ENCODE data around the gene LRP4.

Gene LRP4

DNA sequence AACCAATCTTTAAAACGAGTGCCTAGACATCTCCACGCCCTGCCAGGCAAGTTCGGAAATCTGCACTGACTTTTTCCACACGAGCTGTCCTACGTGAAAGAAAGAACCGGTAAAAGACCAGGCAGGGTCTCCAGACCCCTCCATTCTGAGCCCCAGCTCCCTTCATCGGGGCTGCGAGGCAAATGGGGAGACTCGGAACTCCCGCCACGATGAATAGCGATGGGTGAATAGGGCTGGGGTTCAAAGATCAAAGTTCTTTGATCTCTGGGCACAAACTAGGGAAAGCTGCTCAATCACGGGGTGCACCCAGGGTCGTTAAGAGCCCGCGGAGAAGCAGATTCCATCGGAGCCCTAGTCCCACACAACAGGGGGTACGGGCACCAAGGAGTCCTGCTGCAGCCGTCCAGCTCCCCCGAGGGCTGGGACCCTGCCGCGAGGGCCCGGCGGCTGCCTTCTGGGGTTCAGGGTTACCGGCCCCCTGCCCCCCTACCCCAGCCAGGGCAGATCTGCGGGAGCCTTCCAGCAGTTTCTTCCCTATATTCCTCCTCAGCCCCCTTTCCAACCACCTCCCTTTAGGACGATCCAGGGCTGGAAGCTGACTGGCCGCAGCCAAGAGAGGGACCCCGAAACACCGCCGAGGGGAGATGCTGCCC is 1.1 kb downstream of the LRP4 start:
- H3K79me2 ChIP-seq (ENCODE audit: insufficient read depth, low read length), result no peaks in the 10 kb centered on the region
- no peaks in the 10 kb centered on the region for H4K20me1 ChIP-seq (ENCODE audit: insufficient read depth, low read length)
- H3K27ac ChIP-seq (ENCODE audit: low read depth, low read length, poor library complexity, severe bottlenecking), result no peak overlapping the region
- no peaks in the 10 kb centered on the region for H3K27me3 ChIP-seq (ENCODE audit: insufficient read depth, low read length)
- H2AFZ ChIP-seq (ENCODE audit: low read length), result no peak overlapping the region
- no peaks in the 10 kb centered on the region for H3F3A ChIP-seq (ENCODE audit: insufficient read depth, low read length)
- peak overlapping the region; percentile 66 for H3K4me2 ChIP-seq (ENCODE audit: low read length)
- H3K9me3 ChIP-seq (ENCODE audit: low read length), result no peaks in the 10 kb centered on the region
- H3K9ac ChIP-seq (ENCODE audit: low read length), result peak overlapping the region; percentile 74
- no peaks in the 10 kb centered on the region for H3K36me3 ChIP-seq (ENCODE audit: insufficient read depth, low read length)
- TF ChIP-seq, protein P1, sequence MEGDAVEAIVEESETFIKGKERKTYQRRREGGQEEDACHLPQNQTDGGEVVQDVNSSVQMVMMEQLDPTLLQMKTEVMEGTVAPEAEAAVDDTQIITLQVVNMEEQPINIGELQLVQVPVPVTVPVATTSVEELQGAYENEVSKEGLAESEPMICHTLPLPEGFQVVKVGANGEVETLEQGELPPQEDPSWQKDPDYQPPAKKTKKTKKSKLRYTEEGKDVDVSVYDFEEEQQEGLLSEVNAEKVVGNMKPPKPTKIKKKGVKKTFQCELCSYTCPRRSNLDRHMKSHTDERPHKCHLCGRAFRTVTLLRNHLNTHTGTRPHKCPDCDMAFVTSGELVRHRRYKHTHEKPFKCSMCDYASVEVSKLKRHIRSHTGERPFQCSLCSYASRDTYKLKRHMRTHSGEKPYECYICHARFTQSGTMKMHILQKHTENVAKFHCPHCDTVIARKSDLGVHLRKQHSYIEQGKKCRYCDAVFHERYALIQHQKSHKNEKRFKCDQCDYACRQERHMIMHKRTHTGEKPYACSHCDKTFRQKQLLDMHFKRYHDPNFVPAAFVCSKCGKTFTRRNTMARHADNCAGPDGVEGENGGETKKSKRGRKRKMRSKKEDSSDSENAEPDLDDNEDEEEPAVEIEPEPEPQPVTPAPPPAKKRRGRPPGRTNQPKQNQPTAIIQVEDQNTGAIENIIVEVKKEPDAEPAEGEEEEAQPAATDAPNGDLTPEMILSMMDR (IDR thresholded peaks at IDR 0.05; ENCODE audit: low read length), result no peak
- no peak for TF ChIP-seq EZH2 (IDR thresholded peaks at IDR 0.05; ENCODE audit: borderline replicate concordance, low read length)
- peaks cover 44% of the 10 kb centered on the region for H3K4me1 ChIP-seq (ENCODE audit: insufficient read depth, low read length, severe bottlenecking)
- peak overlapping the region; percentile 77 for H3K4me3 ChIP-seq (ENCODE audit: low read depth, low read length, poor library complexity, severe bottlenecking)
- H3K9me2 ChIP-seq (ENCODE audit: low read depth, low read length), result no peaks in the 10 kb centered on the region

DNA sequence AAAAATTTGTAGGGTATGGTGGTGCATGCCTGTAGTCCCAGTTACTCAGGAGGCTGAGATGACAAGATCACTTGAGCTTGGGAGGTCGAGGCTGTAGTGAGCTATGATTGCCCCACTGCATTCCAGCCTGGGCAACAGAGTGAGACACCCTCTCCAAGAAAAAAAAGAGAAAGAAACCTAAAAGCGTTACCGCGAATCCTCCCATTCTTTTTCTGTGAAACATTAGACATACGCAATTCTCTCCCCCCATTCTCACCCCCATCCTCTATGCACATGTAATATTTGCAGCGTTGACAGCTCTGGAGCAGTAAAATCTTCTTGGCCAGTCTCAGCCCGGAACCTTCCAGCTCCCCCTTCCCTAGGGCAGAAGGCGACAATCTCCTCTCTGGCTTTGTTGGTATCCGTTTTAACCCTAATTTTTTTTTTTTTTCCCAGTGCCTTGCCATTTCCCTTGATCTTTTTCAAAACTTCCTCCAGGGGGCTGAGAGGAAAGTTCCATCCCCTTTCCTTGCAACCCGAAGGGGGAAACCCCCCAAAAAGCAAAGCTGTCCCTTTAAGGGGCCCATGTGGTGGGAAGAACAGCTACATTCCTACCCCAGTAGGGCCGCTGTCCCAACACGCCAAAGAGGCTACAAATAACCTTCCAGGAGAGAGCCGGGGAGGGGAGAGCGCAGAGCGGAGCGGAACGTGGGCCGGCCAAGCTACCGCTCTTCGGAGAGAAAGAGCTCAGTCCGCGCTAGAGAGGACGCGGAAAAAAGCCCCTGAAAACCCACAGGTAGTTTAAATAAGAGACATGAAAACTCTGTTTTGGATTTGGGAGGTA is 1.9 kb downstream of the LRP4 start:
- Histone ChIP-seq H3K9ac (ENCODE audit: low read length) (peak overlapping the region; percentile 74; the same call in 1 of the 2 replicates), H3K9me2 (ENCODE audit: low read depth, low read length) (no peaks in the 10 kb centered on the region), H3K79me2 (ENCODE audit: insufficient read depth, low read length) (no peaks in the 10 kb centered on the region), H3K27ac (ENCODE audit: low read depth, low read length, poor library complexity, severe bottlenecking) (no peak overlapping the region), H3K27me3 (ENCODE audit: insufficient read depth, low read length) (no peaks in the 10 kb centered on the region), H3K4me3 (ENCODE audit: low read depth, low read length, poor library complexity, severe bottlenecking) (peak overlapping the region; percentile 77), H4K20me1 (ENCODE audit: insufficient read depth, low read length) (no peaks in the 10 kb centered on the region), H3K4me1 (ENCODE audit: insufficient read depth, low read length, severe bottlenecking) (peaks cover 44% of the 10 kb centered on the region), H3K36me3 (ENCODE audit: insufficient read depth, low read length) (no peaks in the 10 kb centered on the region), H3F3A (ENCODE audit: insufficient read depth, low read length) (no peaks in the 10 kb centered on the region), H3K9me3 (ENCODE audit: low read length) (no peaks in the 10 kb centered on the region), H2AFZ (ENCODE audit: low read length) (no peak overlapping the region), H3K4me2 (ENCODE audit: low read length) (peak overlapping the region; percentile 66)
- TF ChIP-seq, protein P1 (IDR thresholded peaks at IDR 0.05; ENCODE audit: low read length), result peak; percentile 28
- TF ChIP-seq EZH2 (IDR thresholded peaks at IDR 0.05; ENCODE audit: borderline replicate concordance, low read length), result no peak

DNA sequence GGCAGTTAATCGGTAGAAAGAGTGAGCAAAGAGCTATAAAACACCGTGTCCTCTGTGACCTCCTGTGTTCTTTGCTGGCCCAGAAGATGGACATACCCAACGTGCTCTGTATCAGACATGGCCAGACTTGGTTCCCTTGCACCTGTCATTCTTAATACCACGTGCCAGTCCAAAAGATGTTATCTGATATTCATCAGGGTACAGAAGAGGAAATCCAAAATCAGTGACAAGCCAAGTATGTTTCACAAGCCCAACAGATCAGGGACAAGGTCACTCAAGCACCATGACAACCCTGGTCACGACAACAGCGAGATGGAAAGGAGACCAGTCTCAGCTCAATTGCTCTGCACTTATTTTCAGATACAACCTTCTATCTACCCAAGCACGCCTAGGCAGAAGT is 3.4 kb downstream of the LRP4 start:
- no peaks in the 10 kb centered on the region for H3K36me3 ChIP-seq (ENCODE audit: insufficient read depth, low read length)
- H3K27ac ChIP-seq (ENCODE audit: low read depth, low read length, poor library complexity, severe bottlenecking), result no peak overlapping the region
- H3K4me1 ChIP-seq (ENCODE audit: insufficient read depth, low read length, severe bottlenecking), result peaks cover 40% of the 10 kb centered on the region
- H3K27me3 ChIP-seq (ENCODE audit: insufficient read depth, low read length), result no peaks in the 10 kb centered on the region
- no peaks in the 10 kb centered on the region for H3K9me2 ChIP-seq (ENCODE audit: low read depth, low read length)
- H2AFZ ChIP-seq (ENCODE audit: low read length), result no peak overlapping the region
- H3F3A ChIP-seq (ENCODE audit: insufficient read depth, low read length), result no peaks in the 10 kb centered on the region
- no peaks in the 10 kb centered on the region for H3K9me3 ChIP-seq (ENCODE audit: low read length)
- no peaks in the 10 kb centered on the region for H3K79me2 ChIP-seq (ENCODE audit: insufficient read depth, low read length)
- H3K4me2 ChIP-seq (ENCODE audit: low read length), result no peak overlapping the region
- no peak overlapping the region for H3K4me3 ChIP-seq (ENCODE audit: low read depth, low read length, poor library complexity, severe bottlenecking)
- no peaks in the 10 kb centered on the region for H4K20me1 ChIP-seq (ENCODE audit: insufficient read depth, low read length)
- TF ChIP-seq, protein P1 (IDR thresholded peaks at IDR 0.05; ENCODE audit: low read length), result no peak
- TF ChIP-seq EZH2 (IDR thresholded peaks at IDR 0.05; ENCODE audit: borderline replicate concordance, low read length), result no peak
- no peak overlapping the region for H3K9ac ChIP-seq (ENCODE audit: low read length)

Data from OCI-LY1 (cell line).